SIG-M5 (cell line): ENCODE measurements around the gene MKLN1.

Experiments
- DNase-seq: peaks from one replicate; lab custom pipeline; 2025; lab: John Stamatoyannopoulos, UW

MKLN1 gene

GRCh38 chr7:131522325-131522930, 194.8 kb downstream of the MKLN1 start:
- DNase-seq, result no peak

GRCh38 chr7:131524115-131524514, 196.4 kb downstream of the MKLN1 start:
- no peak for DNase-seq

- DNase-seq, result no peak
Measured at GRCh38 chr7:131524703-131525102, 197.0 kb downstream of the MKLN1 start.

- DNase-seq, result no peak
Measured at GRCh38 chr7:131525820-131526219, 198.1 kb downstream of the MKLN1 start.

- no peak for DNase-seq
Measured at GRCh38 chr7:131527456-131527855, 199.8 kb downstream of the MKLN1 start.

- DNase-seq, result no peak
Measured at GRCh38 chr7:131529179-131529578, 201.5 kb downstream of the MKLN1 start.

- no peak for DNase-seq
Measured at GRCh38 chr7:131529617-131530016, 201.9 kb downstream of the MKLN1 start.

- DNase-seq, result no peak
Measured at GRCh38 chr7:131530137-131530536, 202.5 kb downstream of the MKLN1 start.

- no peak for DNase-seq
Measured at GRCh38 chr7:131532570-131533091, 205.0 kb downstream of the MKLN1 start.

- no peak for DNase-seq
Measured at GRCh38 chr7:131533151-131533559, 205.5 kb downstream of the MKLN1 start.

GRCh38 chr7:131533566-131534561, 206.2 kb downstream of the MKLN1 start:
- no peak for DNase-seq

- DNase-seq, result no peak
Measured at GRCh38 chr7:131536361-131536849, 208.7 kb downstream of the MKLN1 start.

- no peak for DNase-seq
Measured at GRCh38 chr7:131537571-131537978, 209.9 kb downstream of the MKLN1 start.

- DNase-seq, result no peak
Measured at GRCh38 chr7:131538071-131538812, 210.6 kb downstream of the MKLN1 start.

- DNase-seq, result no peak
Measured at GRCh38 chr7:131538813-131539179, 211.1 kb downstream of the MKLN1 start.

GRCh38 chr7:131540491-131541162, 213.0 kb downstream of the MKLN1 start:
- DNase-seq, result no peak

GRCh38 chr7:131543298-131543697, 215.6 kb downstream of the MKLN1 start:
- DNase-seq, result no peak

- DNase-seq, result no peak
Measured at GRCh38 chr7:131544021-131544420, 216.3 kb downstream of the MKLN1 start.

GRCh38 chr7:131544449-131545301, 217.0 kb downstream of the MKLN1 start:
- no peak for DNase-seq

- no peak for DNase-seq
Measured at GRCh38 chr7:131546126-131546525, 218.4 kb downstream of the MKLN1 start.
